Transverse colon (tissue), 4 donors: ENCODE measurements around the gene VWA3B. TPM values are rescaled to one million over a fixed set of nuclear protein-coding genes. Genes with fewer than 3 reads are reported as not detected.
A peak's percentile ranks its signal among the peaks of the same experiment; 100 is the strongest.

ENCODE experiments used
- DNase-seq: peaks from one replicate; pipeline ENCODE4 v3.0.0-alpha.2; 2019
- H3K27ac ChIP-seq, 4 donors: fragments of 200-600 bp; sonication (generic); 2 replicates each; pipeline ENCODE4 v1.5.1; 2016 to 2018; ENCODE audit warnings: inconsistent platforms in 4 of 4
- H3K27me3 ChIP-seq: fragments of 200-600 bp; sonication (generic); 2 replicates; pipeline ENCODE4 v1.5.1; 2017; ENCODE audit warnings: inconsistent platforms
- H3K36me3 ChIP-seq, 4 donors: fragments of 200-600 bp; sonication (generic); 2 replicates each; pipeline ENCODE4 v1.5.1; 2017 to 2019; ENCODE audit warnings: inconsistent platforms in 4 of 4
- H3K4me1 ChIP-seq, 4 donors: fragments of 200-600 bp; sonication (generic); 2 replicates each; pipeline ENCODE4 v1.5.1; 2017 to 2020; ENCODE audit warnings: inconsistent platforms in 4 of 4
- H3K4me3 ChIP-seq, 4 donors: fragments of 200-600 bp; sonication (generic); 1 replicate in 1 of 4; 2 replicates in 3 of 4; pipeline versions ENCODE4 v1.5.1 to v1.6.1; 2017 to 2019; ENCODE audit warnings: inconsistent platforms in 4 of 4
- H3K9me3 ChIP-seq, 2 donors: fragments of 200-600 bp; sonication (generic); 2 replicates each; pipeline ENCODE4 v1.5.1; 2017 to 2019; ENCODE audit warnings: inconsistent platforms in 2 of 2
- EP300 ChIP-seq: sonication (generic); formaldehyde crosslinking; IDR thresholded peaks from one replicate; pipeline ENCODE4 v1.6.1; 2017; ENCODE audit warnings: antibody characterized with exemption, low read depth
- POLR2A ChIP-seq: fragments of 450-650 bp; IDR thresholded peaks from one replicate; pipeline ENCODE4 v1.6.1; 2016; ENCODE audit warnings: antibody characterized with exemption, mild to moderate bottlenecking, moderate library complexity
- POLR2AphosphoS5 ChIP-seq, 3 donors: sonication (generic); formaldehyde crosslinking; IDR thresholded peaks; one replicate each; pipeline ENCODE4 v1.6.1; 2016; ENCODE audit warnings: antibody characterized with exemption in 3 of 3
- WGBS, 2 donors: methylation state at CpG; one replicate each; pipeline ENCODE4 v1.1.5; 2018; ENCODE audit warnings: low coverage in 1 of 2; 5-methylcytosine and 5-hydroxymethylcytosine counted together
- in situ Hi-C, 4 donors: fragments of 200-750 bp; cut with MboI; loops; one replicate each; pipeline versions ENCODE4 v1.15.0 to v1.15.1; 2017; ENCODE audit warnings: low sequenced_read_pairs in 3 of 4, low pct_ligation_motif_present in 1 of 4, low pct_unique_long_range_greater_than_20kb in 1 of 4
- intact Hi-C: fragments of 100-400 bp; cut with DNase I; formaldehyde crosslinking; loops from one replicate; pipeline ENCODE4 v1.15.1; 2023; ENCODE audit warnings: low total_unique reads
- total RNA-seq, 4 donors: library from RNA; depleted of rRNA; stranded (reverse); fragments of >200 nt; gene quantifications; one replicate each; pipeline ENCODE4 v1.1.0, GENCODE V29; 2016
- TF ChIP-seq, protein P1 (sequence below), 5 experiments: fragments of 200-600 bp in 3 of 5; fragments of 450-650 bp in 2 of 5; sonication (generic) in 3 of 5; IDR thresholded peaks; 1 replicate in 2 of 5; 2 replicates in 3 of 5; pipeline ENCODE4 v1.5.1; 2016 to 2017; ENCODE audit warnings: antibody characterized with exemption in 5 of 5, inconsistent platforms in 3 of 5, mild to moderate bottlenecking in 2 of 5, moderate library complexity in 1 of 5

Gene VWA3B
- total RNA-seq, 4 donors from 2014 or later = 0.41 to 0.48 TPM; not detected in 2

- H3K9me3 ChIP-seq = no peaks in the 10 kb centered on the region
- no peaks in the 10 kb centered on the region for H3K27me3 ChIP-seq
- TF ChIP-seq, protein P1, sequence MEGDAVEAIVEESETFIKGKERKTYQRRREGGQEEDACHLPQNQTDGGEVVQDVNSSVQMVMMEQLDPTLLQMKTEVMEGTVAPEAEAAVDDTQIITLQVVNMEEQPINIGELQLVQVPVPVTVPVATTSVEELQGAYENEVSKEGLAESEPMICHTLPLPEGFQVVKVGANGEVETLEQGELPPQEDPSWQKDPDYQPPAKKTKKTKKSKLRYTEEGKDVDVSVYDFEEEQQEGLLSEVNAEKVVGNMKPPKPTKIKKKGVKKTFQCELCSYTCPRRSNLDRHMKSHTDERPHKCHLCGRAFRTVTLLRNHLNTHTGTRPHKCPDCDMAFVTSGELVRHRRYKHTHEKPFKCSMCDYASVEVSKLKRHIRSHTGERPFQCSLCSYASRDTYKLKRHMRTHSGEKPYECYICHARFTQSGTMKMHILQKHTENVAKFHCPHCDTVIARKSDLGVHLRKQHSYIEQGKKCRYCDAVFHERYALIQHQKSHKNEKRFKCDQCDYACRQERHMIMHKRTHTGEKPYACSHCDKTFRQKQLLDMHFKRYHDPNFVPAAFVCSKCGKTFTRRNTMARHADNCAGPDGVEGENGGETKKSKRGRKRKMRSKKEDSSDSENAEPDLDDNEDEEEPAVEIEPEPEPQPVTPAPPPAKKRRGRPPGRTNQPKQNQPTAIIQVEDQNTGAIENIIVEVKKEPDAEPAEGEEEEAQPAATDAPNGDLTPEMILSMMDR (IDR thresholded peaks at IDR 0.05) = no peak
- TF ChIP-seq POLR2AphosphoS5 (IDR thresholded peaks at IDR 0.05) = no peak
- no peak for TF ChIP-seq EP300
- TF ChIP-seq POLR2A = no peak
- 61 to 80% methylated on average over 3 to 5 of the region's 5 CpGs for WGBS, 2 donors
- H3K4me3 ChIP-seq = no peak overlapping the region
- H3K27ac ChIP-seq = no peak overlapping the region
- intact Hi-C loops (no loop called here), in situ Hi-C loops (loop anchor here in 1 of 4 donors (25.0 kb wide), 1 partner anchor 380 kb away; no protein-coding TSS in a partner anchor)
- H3K4me1 ChIP-seq = no peaks in the 10 kb centered on the region
- no peak for DNase-seq
- H3K36me3 ChIP-seq = no peaks in the 10 kb centered on the region
Observed at GRCh38 chr2:98191883-98192282, 104.9 kb downstream of the VWA3B start.

- in situ Hi-C loops (no loop called here), intact Hi-C loops (no loop called here)
Observed at GRCh38 chr2:98201576-98201975, 114.6 kb downstream of the VWA3B start.

GRCh38 chr2:98205889-98206288 is 118.9 kb downstream of the VWA3B start:
- in situ Hi-C loops (no loop called here), intact Hi-C loops (no loop called here)
- 95 to 96% methylated on average over 2 to 3 of the region's 3 CpGs for WGBS, 2 donors

More at GRCh38 chr2:98201576-98201975, 114.6 kb downstream of the VWA3B start:
- H3K27me3 ChIP-seq = no peaks in the 10 kb centered on the region
- WGBS, 2 donors = 74 to 86% methylated on average over 1 of the region's 1 CpG
- no peaks in the 10 kb centered on the region for H3K36me3 ChIP-seq
- H3K9me3 ChIP-seq = no peaks in the 10 kb centered on the region
- H3K4me3 ChIP-seq = no peak overlapping the region
- no peaks in the 10 kb centered on the region for H3K4me1 ChIP-seq
- no peak for DNase-seq
- no peak overlapping the region for H3K27ac ChIP-seq
- no peak for TF ChIP-seq POLR2AphosphoS5 (IDR thresholded peaks at IDR 0.05)
- TF ChIP-seq EP300 = no peak
- no peak for TF ChIP-seq POLR2A
- TF ChIP-seq, protein P1 (IDR thresholded peaks at IDR 0.05) = no peak

GRCh38 chr2:98212092-98213000 is 125.4 kb downstream of the VWA3B start:
- Histone ChIP-seq H3K4me3 (no peak overlapping the region), H3K27me3 (no peaks in the 10 kb centered on the region), H3K9me3 (no peaks in the 10 kb centered on the region), H3K27ac (peak overlapping the region in 3 of 4 donors; percentile 30 to 61 (median 36)), H3K36me3 (no peaks in the 10 kb centered on the region), H3K4me1 (peaks cover 0 to 11% (median 4%) of the 10 kb centered on the region in 4 donors)
- in situ Hi-C loops = no loop called here
- intact Hi-C loops = no loop called here
- peak; percentile 19 to 61 (median 57) for TF ChIP-seq POLR2AphosphoS5 (IDR thresholded peaks at IDR 0.05)
- no peak for TF ChIP-seq EP300
- 47 to 55% methylated on average over 8 to 9 of the region's 9 CpGs for WGBS, 2 donors
- DNase-seq = no peak

More at GRCh38 chr2:98205889-98206288, 118.9 kb downstream of the VWA3B start:
- Histone ChIP-seq H3K4me1 (no peaks in the 10 kb centered on the region), H3K36me3 (no peaks in the 10 kb centered on the region), H3K4me3 (no peak overlapping the region), H3K27me3 (no peaks in the 10 kb centered on the region), H3K9me3 (no peaks in the 10 kb centered on the region), H3K27ac (no peak overlapping the region)
- DNase-seq = no peak
- TF ChIP-seq POLR2AphosphoS5 (IDR thresholded peaks at IDR 0.05) (no peak), EP300 (no peak), POLR2A (no peak)
- TF ChIP-seq, protein P1 (IDR thresholded peaks at IDR 0.05) = no peak
